Epithelial cell of proximal tubule (primary cell): ENCODE results near the gene MCTP1. TPM values are rescaled to one million over a fixed set of nuclear protein-coding genes. Genes with fewer than 3 reads are reported as not detected.
A peak's percentile ranks its signal among the peaks of the same experiment; 100 is the strongest.

Source experiments
- DNase-seq: peaks from one replicate; pipeline ENCODE4 v3.0.0-alpha.2; 2011; ENCODE audit warnings: low read depth
- H3K4me3 ChIP-seq: 2 replicates; pipeline ENCODE4 v1.5.1; 2011; ENCODE audit warnings: low read depth, mild to moderate bottlenecking, low read length
- CTCF ChIP-seq: conservative IDR thresholded peaks from 2 replicates; pipeline ENCODE4 v1.5.1; 2012; ENCODE audit warnings: low read depth, mild to moderate bottlenecking, low read length
- total RNA-seq: library from RNA; depleted of rRNA; stranded (reverse); fragments of >200 nt; gene quantifications from 2 replicates; pipeline ENCODE4 v1.2.3, GENCODE V29; 2015

MCTP1 gene
- total RNA-seq, 1 donor from 2014 or later = 9.7 TPM

GRCh38 chr5:94857111-94857510, 427.8 kb downstream of the MCTP1 start:
- TF ChIP-seq CTCF = no peak
- no peak overlapping the region for H3K4me3 ChIP-seq
- DNase-seq = no peak

GRCh38 chr5:94856257-94856800, 428.6 kb downstream of the MCTP1 start:
- no peak for DNase-seq
- no peak for TF ChIP-seq CTCF
- H3K4me3 ChIP-seq = no peak overlapping the region

GRCh38 chr5:94855543-94855942, 429.4 kb downstream of the MCTP1 start:
- TF ChIP-seq CTCF = no peak
- DNase-seq = no peak
- no peak overlapping the region for H3K4me3 ChIP-seq

- no peak for TF ChIP-seq CTCF
- no peak overlapping the region for H3K4me3 ChIP-seq
- DNase-seq = no peak
Measured at GRCh38 chr5:94853120-94853519, 431.8 kb downstream of the MCTP1 start.

- TF ChIP-seq CTCF = no peak
- no peak overlapping the region for H3K4me3 ChIP-seq
- DNase-seq = no peak
Measured at GRCh38 chr5:94850960-94851359, 433.9 kb downstream of the MCTP1 start.

- peak; percentile 84 for TF ChIP-seq CTCF
- no peak overlapping the region for H3K4me3 ChIP-seq
- peak; percentile 22 for DNase-seq
Measured at GRCh38 chr5:94849821-94850736, 434.8 kb downstream of the MCTP1 start.
